Measurements from ENCODE around the gene SATB1. TPM values are rescaled to one million over a fixed set of nuclear protein-coding genes. Genes with fewer than 3 reads are reported as not detected.

The SATB1 gene
- total RNA-seq, 3 donors from 2014 or later (not counting 1 experiment from before 2014, with no cell fraction given), result 137 to 162 (median 151) TPM

DNA sequence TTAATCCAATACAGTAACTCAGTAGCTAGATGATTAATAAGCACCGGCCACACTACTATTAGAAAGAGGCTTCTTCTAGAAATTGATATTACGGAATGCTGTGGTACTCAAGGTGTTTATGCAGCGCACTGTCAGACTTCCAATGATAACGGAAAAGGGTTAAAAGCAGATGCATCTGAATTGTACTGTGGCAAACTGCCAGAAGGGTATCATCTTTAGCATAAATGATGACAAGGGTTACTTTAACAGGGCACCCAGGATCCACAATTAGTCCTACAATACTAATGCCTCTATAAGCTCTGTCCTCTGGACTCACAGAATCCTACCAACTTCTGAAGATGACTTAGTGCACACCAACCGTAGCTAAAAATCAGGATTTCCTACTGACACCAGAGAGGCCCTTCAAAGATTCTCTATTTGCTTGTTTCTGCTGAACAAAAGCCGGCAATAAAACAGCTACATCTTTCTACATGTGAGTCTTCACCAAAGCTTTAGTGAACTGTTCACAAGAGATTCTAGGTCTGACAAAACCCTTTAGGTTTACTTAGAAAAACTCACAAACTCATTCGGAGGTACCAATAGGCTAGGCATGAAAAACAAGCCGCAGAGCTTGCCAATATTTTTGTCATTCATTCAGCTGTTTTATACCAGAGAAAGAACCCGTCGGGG is 7.1 kb downstream of the SATB1 start:
- Mint-ChIP-seq H3K36me3 (peaks cover 28% of the 10 kb centered on the region), H3K4me3 (peak overlapping the region; percentile 25), H3K27ac (peak overlapping the region; percentile 76 to 94), H3K9me3 (no peaks in the 10 kb centered on the region), H3K27me3 (ENCODE audit: low read depth in 2 of 2) (no peaks in the 10 kb centered on the region), H3K4me1 (peaks cover 63 to 68% of the 10 kb centered on the region in 2 donors)
- Histone ChIP-seq H3K36me3 (ENCODE audit: control insufficient read depth, insufficient read depth, low read length) (peaks cover 61% of the 10 kb centered on the region), H3K4me1 (ENCODE audit: control insufficient read depth, insufficient read depth, low read length) (peaks cover 6% of the 10 kb centered on the region), H3K27me3 (ENCODE audit: control insufficient read depth, insufficient read depth, low read length) (no peaks in the 10 kb centered on the region), H3K27ac (ENCODE audit: low read length) (no peak overlapping the region), H3K9me3 (ENCODE audit: control insufficient read depth, insufficient read depth, low read length) (no peaks in the 10 kb centered on the region), H3K4me3 (ENCODE audit: low read length) (no peak overlapping the region)
- no peak for ATAC-seq
- TF ChIP-seq, protein P1, sequence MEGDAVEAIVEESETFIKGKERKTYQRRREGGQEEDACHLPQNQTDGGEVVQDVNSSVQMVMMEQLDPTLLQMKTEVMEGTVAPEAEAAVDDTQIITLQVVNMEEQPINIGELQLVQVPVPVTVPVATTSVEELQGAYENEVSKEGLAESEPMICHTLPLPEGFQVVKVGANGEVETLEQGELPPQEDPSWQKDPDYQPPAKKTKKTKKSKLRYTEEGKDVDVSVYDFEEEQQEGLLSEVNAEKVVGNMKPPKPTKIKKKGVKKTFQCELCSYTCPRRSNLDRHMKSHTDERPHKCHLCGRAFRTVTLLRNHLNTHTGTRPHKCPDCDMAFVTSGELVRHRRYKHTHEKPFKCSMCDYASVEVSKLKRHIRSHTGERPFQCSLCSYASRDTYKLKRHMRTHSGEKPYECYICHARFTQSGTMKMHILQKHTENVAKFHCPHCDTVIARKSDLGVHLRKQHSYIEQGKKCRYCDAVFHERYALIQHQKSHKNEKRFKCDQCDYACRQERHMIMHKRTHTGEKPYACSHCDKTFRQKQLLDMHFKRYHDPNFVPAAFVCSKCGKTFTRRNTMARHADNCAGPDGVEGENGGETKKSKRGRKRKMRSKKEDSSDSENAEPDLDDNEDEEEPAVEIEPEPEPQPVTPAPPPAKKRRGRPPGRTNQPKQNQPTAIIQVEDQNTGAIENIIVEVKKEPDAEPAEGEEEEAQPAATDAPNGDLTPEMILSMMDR (IDR thresholded peaks at IDR 0.05), result no peak
- DNase-seq, result peak in 1 of 2 donors; percentile 51
- intact Hi-C loops (cut with micrococcal nuclease), result no loop called here
- WGBS (ENCODE audit: insufficient coverage), result 74% methylated on average over 10 of the region's 10 CpGs

DNA sequence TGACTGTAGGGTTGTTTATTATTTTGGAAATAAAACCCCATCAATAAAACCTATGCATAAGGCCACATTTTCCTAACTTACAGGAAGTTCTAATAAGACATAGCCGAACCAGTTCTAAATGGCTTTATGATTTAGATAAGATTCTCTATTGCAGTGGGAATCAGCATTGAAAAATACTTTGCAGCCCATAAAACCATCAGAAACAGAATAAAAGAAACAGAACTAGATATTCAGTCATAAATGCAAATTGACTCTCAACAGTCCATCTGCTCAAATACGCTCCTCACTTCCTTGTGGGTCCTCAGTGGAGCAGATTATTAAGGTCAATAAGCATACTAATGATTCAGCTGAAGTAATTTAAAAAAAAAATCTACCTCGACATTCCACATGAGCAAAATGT is 8.8 kb downstream of the SATB1 start:
- Mint-ChIP-seq H3K36me3 (peaks cover 33% of the 10 kb centered on the region), H3K27ac (peak overlapping the region; percentile 65 to 76), H3K9me3 (no peaks in the 10 kb centered on the region), H3K4me3 (no peak overlapping the region), H3K4me1 (peaks cover 60 to 68% of the 10 kb centered on the region in 2 donors), H3K27me3 (ENCODE audit: low read depth in 2 of 2) (no peaks in the 10 kb centered on the region)
- H3K4me3 ChIP-seq (ENCODE audit: low read length), result no peak overlapping the region
- no peak overlapping the region for H3K27ac ChIP-seq (ENCODE audit: low read length)
- intact Hi-C loops (cut with micrococcal nuclease), result no loop called here
- TF ChIP-seq, protein P1 (IDR thresholded peaks at IDR 0.05), result no peak
- H3K27me3 ChIP-seq (ENCODE audit: control insufficient read depth, insufficient read depth, low read length), result no peaks in the 10 kb centered on the region
- no peak for DNase-seq
- H3K36me3 ChIP-seq (ENCODE audit: control insufficient read depth, insufficient read depth, low read length), result peaks cover 67% of the 10 kb centered on the region
- H3K4me1 ChIP-seq (ENCODE audit: control insufficient read depth, insufficient read depth, low read length), result peaks cover 9% of the 10 kb centered on the region
- whole genome bisulfite sequencing (ENCODE audit: insufficient coverage), result 80% methylated on average over 2 of the region's 3 CpGs
- H3K9me3 ChIP-seq (ENCODE audit: control insufficient read depth, insufficient read depth, low read length), result no peaks in the 10 kb centered on the region
- ATAC-seq, result no peak

DNA sequence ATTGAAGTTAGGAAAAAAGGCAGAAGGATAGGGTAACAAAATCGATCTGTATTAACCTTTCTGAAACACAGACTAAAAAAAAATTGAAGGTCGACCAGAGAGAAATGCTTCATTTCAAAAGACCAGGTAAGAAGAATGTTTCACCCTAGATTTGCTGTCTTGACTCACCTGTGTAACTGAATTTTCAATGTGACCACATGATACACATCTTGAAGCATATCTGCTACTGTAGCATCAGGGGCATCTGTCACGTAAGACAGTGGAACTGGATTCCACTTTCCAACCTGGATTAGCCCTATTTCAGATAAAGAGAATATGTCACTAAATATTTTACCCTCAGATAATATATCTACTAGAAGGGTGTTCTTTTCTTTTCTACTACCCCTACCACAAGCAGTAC is 9.3 kb downstream of the SATB1 start:
- H3K36me3 Mint-ChIP-seq, result peaks cover 29% of the 10 kb centered on the region
- DNase-seq, result peak in 1 of 2 donors; percentile 39
- TF ChIP-seq, protein P1 (IDR thresholded peaks at IDR 0.05), result no peak
- no peak overlapping the region for H3K4me3 ChIP-seq (ENCODE audit: low read length)
- no peak overlapping the region for H3K27ac ChIP-seq (ENCODE audit: low read length)
- no peak overlapping the region for H3K4me3 Mint-ChIP-seq
- peaks cover 59 to 67% of the 10 kb centered on the region in 2 donors for H3K4me1 Mint-ChIP-seq
- peaks cover 9% of the 10 kb centered on the region for H3K4me1 ChIP-seq (ENCODE audit: control insufficient read depth, insufficient read depth, low read length)
- no peaks in the 10 kb centered on the region for H3K9me3 ChIP-seq (ENCODE audit: control insufficient read depth, insufficient read depth, low read length)
- H3K36me3 ChIP-seq (ENCODE audit: control insufficient read depth, insufficient read depth, low read length), result peaks cover 66% of the 10 kb centered on the region
- 80% methylated on average over 3 of the region's 3 CpGs for WGBS (ENCODE audit: insufficient coverage)
- intact Hi-C loops (cut with micrococcal nuclease), result no loop called here
- H3K27me3 ChIP-seq (ENCODE audit: control insufficient read depth, insufficient read depth, low read length), result no peaks in the 10 kb centered on the region
- no peak for ATAC-seq
- H3K9me3 Mint-ChIP-seq, result no peaks in the 10 kb centered on the region
- peak overlapping the region; percentile 65 to 76 for H3K27ac Mint-ChIP-seq
- no peaks in the 10 kb centered on the region for H3K27me3 Mint-ChIP-seq (ENCODE audit: low read depth in 2 of 2)

DNA sequence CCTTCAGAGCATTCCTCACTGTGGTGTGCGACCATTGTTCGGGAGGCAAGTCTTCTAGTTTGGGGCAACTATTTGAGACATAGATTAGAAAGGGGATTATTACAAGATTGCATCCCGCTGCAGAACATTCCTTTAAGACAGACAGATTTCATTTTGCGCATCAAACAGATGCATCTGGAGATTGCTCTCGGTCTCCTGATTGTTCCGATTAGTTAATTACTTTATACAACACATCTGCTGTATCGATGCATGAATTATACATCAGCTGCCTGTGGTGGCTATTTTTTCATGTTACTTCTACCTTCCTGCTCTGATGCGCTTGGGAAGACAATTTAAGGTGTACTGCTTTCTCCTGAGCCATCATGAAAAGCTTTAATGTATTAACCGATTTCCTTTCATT is 10.0 kb downstream of the SATB1 start:
- Mint-ChIP-seq H3K36me3 (peaks cover 23% of the 10 kb centered on the region), H3K9me3 (no peaks in the 10 kb centered on the region), H3K4me1 (peaks cover 55 to 65% of the 10 kb centered on the region in 2 donors), H3K4me3 (no peak overlapping the region), H3K27me3 (ENCODE audit: low read depth in 2 of 2) (no peaks in the 10 kb centered on the region), H3K27ac (no peak overlapping the region)
- H3K27me3 ChIP-seq (ENCODE audit: control insufficient read depth, insufficient read depth, low read length), result no peaks in the 10 kb centered on the region
- no peak overlapping the region for H3K27ac ChIP-seq (ENCODE audit: low read length)
- peaks cover 6% of the 10 kb centered on the region for H3K4me1 ChIP-seq (ENCODE audit: control insufficient read depth, insufficient read depth, low read length)
- peaks cover 65% of the 10 kb centered on the region for H3K36me3 ChIP-seq (ENCODE audit: control insufficient read depth, insufficient read depth, low read length)
- H3K4me3 ChIP-seq (ENCODE audit: low read length), result no peak overlapping the region
- intact Hi-C loops (cut with micrococcal nuclease), result no loop called here
- H3K9me3 ChIP-seq (ENCODE audit: control insufficient read depth, insufficient read depth, low read length), result no peaks in the 10 kb centered on the region
- TF ChIP-seq, protein P1 (IDR thresholded peaks at IDR 0.05), result no peak
- ATAC-seq, result no peak
- DNase-seq, result no peak
- WGBS (ENCODE audit: insufficient coverage), result 93% methylated on average over 8 of the region's 9 CpGs
